Measurements from ENCODE around the gene ITGB6. TPM values are rescaled to one million over a fixed set of nuclear protein-coding genes. Genes with fewer than 3 reads are reported as not detected.

ITGB6 gene
- total RNA-seq, 6 experiments from 2014 or later = 0.11 to 0.68 (median 0.44) TPM; not detected in 2

GRCh38 chr2:160076914-160077313, 123.2 kb downstream of the ITGB6 start:
- WGBS (ENCODE audit: insufficient coverage, low coverage, low lambda C conversion rate, missing lambda C conversion rate) = 39% methylated on average over 4 of the region's 4 CpGs
- Histone ChIP-seq H3K4me3 (no peak overlapping the region), H3K27ac (no peak overlapping the region), H3K36me3 (no peaks in the 10 kb centered on the region), H3K9me3 (no peaks in the 10 kb centered on the region), H3K27me3 (no peaks in the 10 kb centered on the region), H3K4me1 (no peaks in the 10 kb centered on the region)
- no peak for DNase-seq
- TF ChIP-seq POLR2A (IDR thresholded peaks at IDR 0.05) = no peak
- TF ChIP-seq, protein P1, sequence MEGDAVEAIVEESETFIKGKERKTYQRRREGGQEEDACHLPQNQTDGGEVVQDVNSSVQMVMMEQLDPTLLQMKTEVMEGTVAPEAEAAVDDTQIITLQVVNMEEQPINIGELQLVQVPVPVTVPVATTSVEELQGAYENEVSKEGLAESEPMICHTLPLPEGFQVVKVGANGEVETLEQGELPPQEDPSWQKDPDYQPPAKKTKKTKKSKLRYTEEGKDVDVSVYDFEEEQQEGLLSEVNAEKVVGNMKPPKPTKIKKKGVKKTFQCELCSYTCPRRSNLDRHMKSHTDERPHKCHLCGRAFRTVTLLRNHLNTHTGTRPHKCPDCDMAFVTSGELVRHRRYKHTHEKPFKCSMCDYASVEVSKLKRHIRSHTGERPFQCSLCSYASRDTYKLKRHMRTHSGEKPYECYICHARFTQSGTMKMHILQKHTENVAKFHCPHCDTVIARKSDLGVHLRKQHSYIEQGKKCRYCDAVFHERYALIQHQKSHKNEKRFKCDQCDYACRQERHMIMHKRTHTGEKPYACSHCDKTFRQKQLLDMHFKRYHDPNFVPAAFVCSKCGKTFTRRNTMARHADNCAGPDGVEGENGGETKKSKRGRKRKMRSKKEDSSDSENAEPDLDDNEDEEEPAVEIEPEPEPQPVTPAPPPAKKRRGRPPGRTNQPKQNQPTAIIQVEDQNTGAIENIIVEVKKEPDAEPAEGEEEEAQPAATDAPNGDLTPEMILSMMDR (IDR thresholded peaks at IDR 0.05) = no peak
- ATAC-seq = no peak
- intact Hi-C loops (cut with DNase I) = no loop called here

DNA sequence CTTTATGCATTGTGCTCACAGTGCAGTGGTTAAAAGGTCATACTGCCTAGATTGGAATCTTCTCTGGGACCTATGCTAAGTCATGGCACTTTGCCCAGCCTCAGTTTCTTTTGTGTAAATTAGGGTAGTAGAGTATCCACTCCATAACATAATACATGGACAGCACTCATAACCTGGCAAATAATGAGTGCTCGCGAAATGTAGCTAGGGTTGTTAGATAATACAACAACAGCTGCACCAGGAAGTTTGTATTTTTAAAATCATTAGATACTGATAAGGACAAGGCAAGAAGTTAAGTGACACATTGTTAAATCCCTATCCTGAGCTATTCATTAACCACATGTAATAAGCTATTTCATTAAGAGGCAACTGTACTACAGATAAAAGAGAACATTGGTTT, 123.8 kb downstream of the ITGB6 start:
- H3K36me3 ChIP-seq = no peaks in the 10 kb centered on the region
- intact Hi-C loops (cut with DNase I) = no loop called here
- no peaks in the 10 kb centered on the region for H3K9me3 ChIP-seq
- H3K4me1 ChIP-seq = no peaks in the 10 kb centered on the region
- ATAC-seq (peak in 1 of 4 donors; percentile 72), DNase-seq (no peak)
- no peak overlapping the region for H3K27ac ChIP-seq
- H3K4me3 ChIP-seq = no peak overlapping the region
- TF ChIP-seq POLR2A (IDR thresholded peaks at IDR 0.05) = no peak
- TF ChIP-seq, protein P1 (IDR thresholded peaks at IDR 0.05) = no peak
- H3K27me3 ChIP-seq = no peaks in the 10 kb centered on the region
- 52% methylated on average over 2 of the region's 2 CpGs for WGBS (ENCODE audit: insufficient coverage, low coverage, low lambda C conversion rate, missing lambda C conversion rate)

- DNase-seq (no peak), ATAC-seq (no peak)
- no peaks in the 10 kb centered on the region for H3K4me1 ChIP-seq
These were observed 124.9 kb downstream of the ITGB6 start for GRCh38 chr2:160075171-160075570.

DNA sequence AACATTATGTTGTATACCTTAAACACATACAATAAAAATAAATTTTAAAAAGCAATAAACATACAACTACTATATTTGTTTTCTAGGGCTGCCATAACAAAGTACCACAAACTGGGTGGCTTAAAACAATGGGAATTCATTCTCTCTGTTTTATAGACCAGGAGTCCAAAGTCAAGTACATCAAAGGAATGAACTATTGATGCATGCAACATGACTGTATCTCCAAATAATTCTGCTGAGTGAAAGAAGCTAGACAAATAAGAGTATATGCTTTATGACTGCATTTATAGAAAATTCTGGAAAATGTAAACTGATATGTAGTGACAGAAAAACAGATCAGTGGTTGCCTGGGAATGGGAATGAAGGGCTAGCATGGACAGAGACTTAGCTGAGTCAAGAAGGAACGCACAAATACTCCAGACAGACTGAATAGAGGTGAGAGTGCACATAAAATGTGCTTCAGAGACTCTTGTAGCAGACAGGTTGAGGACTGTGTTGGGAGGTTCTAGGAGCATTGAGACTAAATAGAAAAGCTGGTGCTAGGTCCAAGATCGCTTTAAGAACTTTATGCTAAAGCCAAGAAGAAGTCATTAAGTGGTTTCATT, 126.7 kb downstream of the ITGB6 start:
- WGBS (ENCODE audit: insufficient coverage, low coverage, low lambda C conversion rate, missing lambda C conversion rate) = 52% methylated on average over 2 of the region's 2 CpGs
- intact Hi-C loops (cut with DNase I) = no loop called here
- DNase-seq = no peak

More at GRCh38 chr2:160075171-160075570, 124.9 kb downstream of the ITGB6 start:
- 65% methylated on average over 2 of the region's 5 CpGs for whole genome bisulfite sequencing (ENCODE audit: insufficient coverage, low coverage, low lambda C conversion rate, missing lambda C conversion rate)
- H3K9me3 ChIP-seq = no peaks in the 10 kb centered on the region
- intact Hi-C loops (cut with DNase I) = no loop called here
- TF ChIP-seq, protein P1 (IDR thresholded peaks at IDR 0.05) = no peak
- TF ChIP-seq POLR2A (IDR thresholded peaks at IDR 0.05) = no peak
- H3K36me3 ChIP-seq = no peaks in the 10 kb centered on the region
- no peak overlapping the region for H3K27ac ChIP-seq
- no peaks in the 10 kb centered on the region for H3K27me3 ChIP-seq
- no peak overlapping the region for H3K4me3 ChIP-seq

More for the DNA sequence above, 126.7 kb downstream of the ITGB6 start:
- no peak for TF ChIP-seq POLR2A (IDR thresholded peaks at IDR 0.05)
- TF ChIP-seq, protein P1 (IDR thresholded peaks at IDR 0.05) = no peak
- Histone ChIP-seq H3K4me3 (no peak overlapping the region), H3K36me3 (no peaks in the 10 kb centered on the region), H3K4me1 (no peaks in the 10 kb centered on the region), H3K27ac (no peak overlapping the region), H3K9me3 (no peaks in the 10 kb centered on the region), H3K27me3 (no peaks in the 10 kb centered on the region)
- no peak for ATAC-seq

Measured in right lobe of liver (tissue), 6 donors.